NCI-H510A (cell line): ENCODE results near the gene ENHO.

Experiments
- DNase-seq: peaks from one replicate; lab custom pipeline; 2025; lab: John Stamatoyannopoulos, UW

Gene ENHO

DNA sequence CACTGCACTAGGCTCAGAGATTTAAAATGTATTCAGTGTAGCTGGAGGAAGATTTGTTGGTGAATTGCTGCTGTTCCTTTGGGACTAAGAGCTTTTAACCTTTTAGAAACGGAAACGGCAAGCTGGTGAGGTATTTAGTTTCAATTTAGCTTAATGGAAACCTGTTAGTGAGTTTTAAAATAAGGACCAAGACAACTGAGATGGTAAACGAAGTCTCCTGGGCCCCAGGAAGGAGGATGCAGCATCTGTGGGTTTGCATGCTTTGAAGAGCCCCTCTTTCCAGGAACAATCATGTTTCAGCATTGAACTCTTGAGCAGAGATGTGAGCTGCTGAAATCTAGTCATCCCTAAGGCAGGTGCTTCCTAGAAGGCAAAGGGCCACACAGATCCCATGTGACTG, 47.7 kb downstream of the ENHO start:
- DNase-seq: no peak
